Measurements from ENCODE around the gene GRIN1. TPM values are rescaled to one million over a fixed set of nuclear protein-coding genes. Genes with fewer than 3 reads are reported as not detected.

Gene GRIN1
- total and polyA plus RNA-seq, 2 of the 13 experiments (the other 11 are each of a cell fraction or from before 2014, with no cell fraction given), result 0.13 TPM; not detected in 1

DNA sequence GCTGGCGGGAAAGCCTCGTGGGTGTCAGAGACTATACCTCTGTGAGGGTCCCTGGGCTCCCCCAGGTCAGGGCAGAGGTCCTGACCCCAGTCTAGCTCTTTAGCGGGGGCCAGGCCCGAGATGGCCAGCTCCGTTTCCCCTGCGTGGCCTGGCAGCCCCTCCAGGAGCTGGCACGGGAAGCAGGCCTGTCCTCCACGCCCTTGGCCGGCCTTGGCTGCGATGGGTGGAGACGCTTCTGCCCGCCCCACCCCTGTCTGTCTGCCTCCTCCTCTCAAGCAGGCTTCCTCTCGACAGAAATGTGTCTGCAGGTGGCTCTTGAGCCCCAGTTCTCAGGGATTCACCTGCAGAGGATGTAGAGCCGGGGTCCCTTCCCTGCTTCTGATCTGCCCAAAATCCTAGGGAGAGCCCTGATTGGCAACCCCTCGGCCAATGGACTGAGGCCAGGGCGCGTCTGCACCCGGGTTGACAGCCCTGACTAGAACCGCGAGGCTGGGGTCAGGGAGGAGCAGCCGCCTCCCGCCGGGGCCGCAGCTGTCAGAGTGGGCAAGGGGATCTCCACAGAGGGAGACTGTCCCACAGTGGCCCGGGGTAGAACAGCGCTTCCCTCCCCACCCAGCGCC lies 2.6 kb upstream of the GRIN1 start:
- 9% methylated on average over 12 of the region's 27 CpGs for WGBS (ENCODE audit: low lambda C conversion rate)
- CTCF ChIA-PET (ENCODE audit: low intra/inter-chr PET ratio, low total read pairs), result no interaction called here
- peaks cover 24 to 52% of the 10 kb centered on the region in 2 experiments for H3K27me3 ChIP-seq (ENCODE audit: control insufficient read depth in 1 of 2, insufficient read depth in 2 of 2, low read length in 2 of 2)

DNA sequence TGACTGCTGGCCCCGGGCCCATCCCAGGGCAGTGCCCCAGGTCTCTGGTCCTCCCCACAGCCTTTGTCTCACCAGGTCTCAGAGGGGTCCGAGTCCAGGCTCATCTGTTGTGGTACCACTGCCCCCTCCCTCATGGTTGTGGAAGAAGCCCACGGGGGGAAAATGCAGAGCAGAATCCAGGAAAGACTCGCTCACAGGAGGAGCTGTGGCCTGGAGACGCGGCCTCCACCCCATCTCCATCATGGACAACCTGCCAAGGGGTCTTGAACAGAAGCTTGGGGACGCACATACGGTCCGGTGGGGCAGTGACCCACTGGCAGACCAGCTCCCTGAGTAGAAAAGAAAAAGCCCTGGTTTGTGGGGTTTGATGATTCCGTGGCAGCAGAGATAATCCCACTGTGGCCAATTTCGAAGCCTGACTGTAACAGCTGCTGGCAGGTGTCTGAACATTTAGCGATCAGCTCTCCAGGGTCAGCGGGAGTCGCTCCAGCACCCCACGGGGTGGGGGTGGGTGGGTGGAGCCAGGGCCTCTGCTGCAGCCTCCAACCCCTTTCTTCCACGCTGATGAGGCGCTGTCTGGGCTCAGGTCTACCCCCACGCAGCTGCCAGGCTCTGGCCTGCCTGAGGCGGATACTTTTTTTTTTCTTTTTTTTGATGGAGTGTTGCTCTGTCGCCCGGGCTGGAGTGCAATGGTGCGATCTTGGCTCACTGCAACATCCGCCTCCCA lies 1.9 kb upstream of the GRIN1 start:
- CTCF ChIA-PET (ENCODE audit: low intra/inter-chr PET ratio, low total read pairs), result no interaction called here
- Histone ChIP-seq H4K20me1 (ENCODE audit: insufficient read depth, low read length) (no peaks in the 10 kb centered on the region), H3K36me3 (replicated peaks in 1 of 2; ENCODE audit: control insufficient read depth in 1 of 2, insufficient read depth in 2 of 2, low read length in 2 of 2) (no peaks in the 10 kb centered on the region), H3K27me3 (ENCODE audit: control insufficient read depth in 1 of 2, insufficient read depth in 2 of 2, low read length in 2 of 2) (peaks cover 27 to 59% of the 10 kb centered on the region in 2 experiments), H2AFZ (ENCODE audit: low read length) (no peak overlapping the region), H3K4me2 (ENCODE audit: low read depth, low read length) (no peak overlapping the region), H3K79me2 (ENCODE audit: insufficient read depth, low read length) (no peaks in the 10 kb centered on the region), H3K9ac (ENCODE audit: insufficient read depth, low read depth, low read length) (no peak overlapping the region), H3K27ac (ENCODE audit: extremely low read length, insufficient read depth, low read length) (no peak overlapping the region), H3K9me3 (ENCODE audit: low read length) (no peaks in the 10 kb centered on the region), H3K4me1 (ENCODE audit: insufficient read depth, low read length) (no peaks in the 10 kb centered on the region), H3K4me3 (replicated peaks in 1 of 3; ENCODE audit: insufficient read depth in 1 of 3, low read depth in 2 of 3, low read length in 3 of 3) (no peak overlapping the region)
- DNase-seq (ENCODE audit: low spot score), result no peak
- POLR2A ChIA-PET, result interaction anchor here (1.7 to 3.3 kb wide), 2 partner anchors 7 to 14 kb away, joined by 8 to 11 read pairs; no protein-coding TSS in a partner anchor
- BruUV-seq (replicated peaks), result no TSS peak
- no peak for FAIRE-seq
- 31% methylated on average over 14 of the region's 23 CpGs for WGBS (ENCODE audit: low lambda C conversion rate)
- no peak for ATAC-seq
- in situ Hi-C loops (cut with HindIII; ENCODE audit: extremely low pct_ligation_motif_present, low pct_unique_long_range_greater_than_20kb) (no loop called here), intact Hi-C loops (cut with micrococcal nuclease; ENCODE audit: unreplicated experiment) (no loop called here)
- TF ChIP-seq ZNF430 (CRISPR knock-in tag; IDR thresholded peaks at IDR 0.05) (no peak), TOPORS (CRISPR knock-in tag; IDR thresholded peaks at IDR 0.05) (no peak), ZNF710 (CRISPR knock-in tag; IDR thresholded peaks at IDR 0.05; ENCODE audit: borderline replicate concordance) (no peak), SKI (IDR thresholded peaks at IDR 0.05; ENCODE audit: partially characterized antibody) (no peak), SIN3A (IDR thresholded peaks at IDR 0.05; ENCODE audit: borderline replicate concordance, low read depth, low read length) (no peak), THYN1 (CRISPR knock-in tag; IDR thresholded peaks at IDR 0.05; ENCODE audit: borderline replicate concordance, low read depth) (no peak), ZNF703 (CRISPR knock-in tag; IDR thresholded peaks at IDR 0.05; ENCODE audit: borderline replicate concordance) (no peak), ZNF552 (CRISPR knock-in tag; IDR thresholded peaks at IDR 0.05; ENCODE audit: borderline replicate concordance) (no peak), ZNF3 (CRISPR knock-in tag; IDR thresholded peaks at IDR 0.05) (no peak), TCF12 (IDR thresholded peaks at IDR 0.05) (no peak), TCF12 (CRISPR knock-in tag; IDR thresholded peaks at IDR 0.05) (no peak), ZNF484 (CRISPR knock-in tag; IDR thresholded peaks at IDR 0.05; ENCODE audit: borderline replicate concordance, low read depth) (no peak)
- TF ChIP-seq, protein P1, sequence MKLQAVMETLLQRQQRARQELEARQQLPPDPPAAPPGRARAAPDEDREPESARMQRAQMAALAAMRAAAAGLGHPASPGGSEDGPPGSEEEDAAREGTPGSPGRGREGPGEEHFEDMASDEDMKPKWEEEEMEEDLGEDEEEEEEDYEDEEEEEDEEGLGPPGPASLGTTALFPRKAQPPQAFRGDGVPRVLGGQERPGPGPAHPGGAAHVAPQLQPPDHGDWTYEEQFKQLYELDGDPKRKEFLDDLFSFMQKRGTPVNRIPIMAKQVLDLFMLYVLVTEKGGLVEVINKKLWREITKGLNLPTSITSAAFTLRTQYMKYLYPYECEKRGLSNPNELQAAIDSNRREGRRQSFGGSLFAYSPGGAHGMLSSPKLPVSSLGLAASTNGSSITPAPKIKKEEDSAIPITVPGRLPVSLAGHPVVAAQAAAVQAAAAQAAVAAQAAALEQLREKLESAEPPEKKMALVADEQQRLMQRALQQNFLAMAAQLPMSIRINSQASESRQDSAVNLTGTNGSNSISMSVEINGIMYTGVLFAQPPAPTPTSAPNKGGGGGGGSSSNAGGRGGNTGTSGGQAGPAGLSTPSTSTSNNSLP (IDR thresholded peaks at IDR 0.05; ENCODE audit: low read depth, low read length), result no peak

More for the DNA sequence above, 2.6 kb upstream of the GRIN1 start:
- POLR2A ChIA-PET, result interaction anchor here (1.7 kb wide), 1 partner anchor 14 kb away, joined by 8 read pairs; no protein-coding TSS in a partner anchor
- Histone ChIP-seq H3K4me2 (ENCODE audit: low read depth, low read length) (no peak overlapping the region), H3K9me3 (ENCODE audit: low read length) (no peaks in the 10 kb centered on the region), H3K4me1 (ENCODE audit: insufficient read depth, low read length) (no peaks in the 10 kb centered on the region), H3K4me3 (replicated peaks in 1 of 3; ENCODE audit: insufficient read depth in 1 of 3, low read depth in 2 of 3, low read length in 3 of 3) (no peak overlapping the region), H4K20me1 (ENCODE audit: insufficient read depth, low read length) (no peaks in the 10 kb centered on the region), H2AFZ (ENCODE audit: low read length) (no peak overlapping the region), H3K9ac (ENCODE audit: insufficient read depth, low read depth, low read length) (no peak overlapping the region), H3K27ac (ENCODE audit: extremely low read length, insufficient read depth, low read length) (no peak overlapping the region), H3K79me2 (ENCODE audit: insufficient read depth, low read length) (no peaks in the 10 kb centered on the region), H3K36me3 (replicated peaks in 1 of 2; ENCODE audit: control insufficient read depth in 1 of 2, insufficient read depth in 2 of 2, low read length in 2 of 2) (no peaks in the 10 kb centered on the region)
- in situ Hi-C loops (cut with HindIII; ENCODE audit: extremely low pct_ligation_motif_present, low pct_unique_long_range_greater_than_20kb) (no loop called here), intact Hi-C loops (cut with micrococcal nuclease; ENCODE audit: unreplicated experiment) (no loop called here)
- TF ChIP-seq EZH2 (conservative IDR thresholded peaks at IDR 0.05; ENCODE audit: low read depth, low read length) (0 out of 2 replicates have a peak, but pooled peaks have one; percentile 62), ZNF776 (CRISPR knock-in tag; IDR thresholded peaks at IDR 0.05) (no peak)
- no peak for FAIRE-seq
- BruUV-seq (replicated peaks), result no TSS peak
- ATAC-seq, result peak; percentile 17; the same call in 2 of the 3 replicates
- DNase-seq (ENCODE audit: low spot score), result no peak

Measured in HepG2 (cell line).